Measurements from ENCODE around the gene ZSCAN5A. TPM values are rescaled to one million over a fixed set of nuclear protein-coding genes. Genes with fewer than 3 reads are reported as not detected.
"Not testable (repeated sequence)": the region's sequence is repeated elsewhere in the genome, so short reads cannot be mapped to it uniquely, and the experiment has no call there.

Gene ZSCAN5A
- total and polyA plus RNA-seq, 2 donors (not counting 1 experiment from before 2014, with no cell fraction given): 5.5 to 6.3 TPM

- not testable (repeated sequence) for H3K9ac ChIP-seq (ENCODE audit: insufficient read depth, low read length); H3K27me3 ChIP-seq (ENCODE audit: control insufficient read depth, insufficient read depth, low read length); H3K27ac ChIP-seq (ENCODE audit: insufficient read depth, low read length); H3K9me3 ChIP-seq (ENCODE audit: control insufficient read depth, insufficient read depth, low read depth, low read length); H4K20me1 ChIP-seq (ENCODE audit: control insufficient read depth, extremely low read depth, insufficient read depth, low read length); H3K79me2 ChIP-seq (ENCODE audit: control insufficient read depth, insufficient read depth, low read length); H3K4me2 ChIP-seq (ENCODE audit: extremely low read depth, insufficient read depth, low read length); H3K4me1 ChIP-seq (ENCODE audit: control insufficient read depth, extremely low read depth, insufficient read depth, low read length); H3K4me3 ChIP-seq (replicated peaks in 1 of 4; ENCODE audit: control extremely low read depth in 1 of 4, insufficient read depth in 1 of 4, low read depth in 3 of 4, low read length in 4 of 4); DNase-seq (ENCODE audit: low read depth in 2 of 2); H3K36me3 ChIP-seq (ENCODE audit: control insufficient read depth, insufficient read depth, low read length); H2AFZ ChIP-seq (ENCODE audit: low read length)
These were observed 22.4 kb upstream of the ZSCAN5A start for GRCh38 chr19:56337077-56337476.

GRCh38 chr19:56335371-56335770 is 20.7 kb upstream of the ZSCAN5A start:
- H3K4me3 ChIP-seq (replicated peaks in 1 of 4; ENCODE audit: control extremely low read depth in 1 of 4, insufficient read depth in 1 of 4, low read depth in 3 of 4, low read length in 4 of 4); H4K20me1 ChIP-seq (ENCODE audit: control insufficient read depth, extremely low read depth, insufficient read depth, low read length); H3K4me1 ChIP-seq (ENCODE audit: control insufficient read depth, extremely low read depth, insufficient read depth, low read length); H3K4me2 ChIP-seq (ENCODE audit: extremely low read depth, insufficient read depth, low read length); H3K9ac ChIP-seq (ENCODE audit: insufficient read depth, low read length); H3K9me3 ChIP-seq (ENCODE audit: control insufficient read depth, insufficient read depth, low read depth, low read length); H3K36me3 ChIP-seq (ENCODE audit: control insufficient read depth, insufficient read depth, low read length); H2AFZ ChIP-seq (ENCODE audit: low read length); H3K27ac ChIP-seq (ENCODE audit: insufficient read depth, low read length); H3K79me2 ChIP-seq (ENCODE audit: control insufficient read depth, insufficient read depth, low read length); H3K27me3 ChIP-seq (ENCODE audit: control insufficient read depth, insufficient read depth, low read length); DNase-seq (ENCODE audit: low read depth in 2 of 2): not testable (repeated sequence)

- H3K4me3 ChIP-seq (replicated peaks in 1 of 4; ENCODE audit: control extremely low read depth in 1 of 4, insufficient read depth in 1 of 4, low read depth in 3 of 4, low read length in 4 of 4): no peak overlapping the region
- no peak overlapping the region for H2AFZ ChIP-seq (ENCODE audit: low read length)
- TF ChIP-seq EZH2 (IDR thresholded peaks at IDR 0.05; ENCODE audit: low read length, missing control alignments): no peak
- TF ChIP-seq CTCF (conservative IDR thresholded peaks at IDR 0.05 in 1 of 2, IDR thresholded peaks at IDR 0.05 in 1 of 2; ENCODE audit: low read depth in 1 of 2, low read length in 2 of 2): peak; percentile 70 to 75
- peak; percentile 29 to 62 for DNase-seq (ENCODE audit: low read depth in 2 of 2)
- no peak overlapping the region for H3K4me2 ChIP-seq (ENCODE audit: extremely low read depth, insufficient read depth, low read length)
- no peaks in the 10 kb centered on the region for H3K4me1 ChIP-seq (ENCODE audit: control insufficient read depth, extremely low read depth, insufficient read depth, low read length)
- no peaks in the 10 kb centered on the region for H4K20me1 ChIP-seq (ENCODE audit: control insufficient read depth, extremely low read depth, insufficient read depth, low read length)
- no peaks in the 10 kb centered on the region for H3K79me2 ChIP-seq (ENCODE audit: control insufficient read depth, insufficient read depth, low read length)
- H3K9ac ChIP-seq (ENCODE audit: insufficient read depth, low read length): no peak overlapping the region
- H3K27ac ChIP-seq (ENCODE audit: insufficient read depth, low read length): no peak overlapping the region
- no peaks in the 10 kb centered on the region for H3K36me3 ChIP-seq (ENCODE audit: control insufficient read depth, insufficient read depth, low read length)
- no peaks in the 10 kb centered on the region for H3K27me3 ChIP-seq (ENCODE audit: control insufficient read depth, insufficient read depth, low read length)
- H3K9me3 ChIP-seq (ENCODE audit: control insufficient read depth, insufficient read depth, low read depth, low read length): no peaks in the 10 kb centered on the region
These were observed 18.9 kb upstream of the ZSCAN5A start for GRCh38 chr19:56333506-56333905.

GRCh38 chr19:56332695-56333094 is 18.1 kb upstream of the ZSCAN5A start:
- no peak for DNase-seq (ENCODE audit: low read depth in 2 of 2)
- H3K36me3 ChIP-seq (ENCODE audit: control insufficient read depth, insufficient read depth, low read length): no peaks in the 10 kb centered on the region
- no peak for TF ChIP-seq EZH2 (IDR thresholded peaks at IDR 0.05; ENCODE audit: low read length, missing control alignments)
- TF ChIP-seq CTCF (conservative IDR thresholded peaks at IDR 0.05 in 1 of 2, IDR thresholded peaks at IDR 0.05 in 1 of 2; ENCODE audit: low read depth in 1 of 2, low read length in 2 of 2): no peak
- no peak overlapping the region for H2AFZ ChIP-seq (ENCODE audit: low read length)
- no peaks in the 10 kb centered on the region for H3K9me3 ChIP-seq (ENCODE audit: control insufficient read depth, insufficient read depth, low read depth, low read length)
- no peak overlapping the region for H3K27ac ChIP-seq (ENCODE audit: insufficient read depth, low read length)
- no peak overlapping the region for H3K4me2 ChIP-seq (ENCODE audit: extremely low read depth, insufficient read depth, low read length)
- no peak overlapping the region for H3K9ac ChIP-seq (ENCODE audit: insufficient read depth, low read length)
- no peaks in the 10 kb centered on the region for H3K4me1 ChIP-seq (ENCODE audit: control insufficient read depth, extremely low read depth, insufficient read depth, low read length)
- no peaks in the 10 kb centered on the region for H3K27me3 ChIP-seq (ENCODE audit: control insufficient read depth, insufficient read depth, low read length)
- H3K79me2 ChIP-seq (ENCODE audit: control insufficient read depth, insufficient read depth, low read length): no peaks in the 10 kb centered on the region
- H4K20me1 ChIP-seq (ENCODE audit: control insufficient read depth, extremely low read depth, insufficient read depth, low read length): no peaks in the 10 kb centered on the region
- no peak overlapping the region for H3K4me3 ChIP-seq (replicated peaks in 1 of 4; ENCODE audit: control extremely low read depth in 1 of 4, insufficient read depth in 1 of 4, low read depth in 3 of 4, low read length in 4 of 4)
